ENCODE results near the gene ADAMTSL1.

The ADAMTSL1 gene

DNA sequence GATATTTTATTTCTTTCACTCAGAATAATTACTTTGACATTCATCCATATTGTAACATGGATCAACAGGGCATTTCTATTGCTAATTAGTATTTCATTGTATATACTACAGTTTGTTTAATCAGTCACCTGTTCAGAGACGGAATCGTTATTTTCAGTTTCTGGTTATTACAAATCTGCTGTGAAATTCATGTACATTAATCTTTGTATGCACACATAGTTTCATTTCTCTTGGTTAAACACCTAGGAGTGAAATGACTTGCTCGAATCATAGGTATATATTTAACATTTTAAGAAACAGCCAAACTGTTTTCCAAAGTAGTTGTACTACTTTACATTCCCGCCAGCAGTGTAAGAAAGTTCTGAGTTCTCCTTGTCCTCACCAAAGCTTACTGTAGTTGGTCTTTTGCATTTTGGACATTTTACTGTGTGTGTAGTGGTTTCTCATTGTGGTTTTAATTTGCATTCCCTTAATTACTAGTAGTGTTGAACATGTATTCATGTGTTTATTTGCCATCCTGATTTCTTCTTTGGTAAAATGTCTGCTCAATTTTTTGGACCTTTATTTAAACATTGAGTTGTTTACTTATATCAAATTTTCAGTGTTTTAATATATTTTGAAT, 360.9 kb downstream of the ADAMTSL1 start:
- H3K9me3 ChIP-seq (ENCODE audit: control insufficient read depth, insufficient read depth, low read depth, low read length), result no peaks in the 10 kb centered on the region
- TF ChIP-seq ZNF184 (tag by site-specific recombination; IDR thresholded peaks at IDR 0.05) (no peak), ZNF776 (tag by site-specific recombination; IDR thresholded peaks at IDR 0.05; ENCODE audit: borderline replicate concordance) (no peak), ZNF354C (tag by site-specific recombination; IDR thresholded peaks at IDR 0.05; ENCODE audit: borderline replicate concordance, low read depth) (no peak), KLF1 (tag by site-specific recombination; IDR thresholded peaks at IDR 0.05) (no peak), MYNN (tag by site-specific recombination; IDR thresholded peaks at IDR 0.05; ENCODE audit: borderline replicate concordance) (no peak), SP3 (tag by site-specific recombination; IDR thresholded peaks at IDR 0.05) (no peak), ZNF239 (tag by site-specific recombination; IDR thresholded peaks at IDR 0.05) (no peak), ZNF660 (tag by site-specific recombination; IDR thresholded peaks at IDR 0.05) (no peak), ZNF211 (tag by site-specific recombination; IDR thresholded peaks at IDR 0.05; ENCODE audit: low read depth) (no peak), KLF10 (tag by site-specific recombination; IDR thresholded peaks at IDR 0.05) (no peak), ZNF221 (tag by site-specific recombination; IDR thresholded peaks at IDR 0.05; ENCODE audit: borderline replicate concordance) (no peak), ZNF48 (tag by site-specific recombination; IDR thresholded peaks at IDR 0.05) (no peak), ZBTB8A (tag by site-specific recombination; IDR thresholded peaks at IDR 0.05) (no peak)
- TF ChIP-seq, protein P1, sequence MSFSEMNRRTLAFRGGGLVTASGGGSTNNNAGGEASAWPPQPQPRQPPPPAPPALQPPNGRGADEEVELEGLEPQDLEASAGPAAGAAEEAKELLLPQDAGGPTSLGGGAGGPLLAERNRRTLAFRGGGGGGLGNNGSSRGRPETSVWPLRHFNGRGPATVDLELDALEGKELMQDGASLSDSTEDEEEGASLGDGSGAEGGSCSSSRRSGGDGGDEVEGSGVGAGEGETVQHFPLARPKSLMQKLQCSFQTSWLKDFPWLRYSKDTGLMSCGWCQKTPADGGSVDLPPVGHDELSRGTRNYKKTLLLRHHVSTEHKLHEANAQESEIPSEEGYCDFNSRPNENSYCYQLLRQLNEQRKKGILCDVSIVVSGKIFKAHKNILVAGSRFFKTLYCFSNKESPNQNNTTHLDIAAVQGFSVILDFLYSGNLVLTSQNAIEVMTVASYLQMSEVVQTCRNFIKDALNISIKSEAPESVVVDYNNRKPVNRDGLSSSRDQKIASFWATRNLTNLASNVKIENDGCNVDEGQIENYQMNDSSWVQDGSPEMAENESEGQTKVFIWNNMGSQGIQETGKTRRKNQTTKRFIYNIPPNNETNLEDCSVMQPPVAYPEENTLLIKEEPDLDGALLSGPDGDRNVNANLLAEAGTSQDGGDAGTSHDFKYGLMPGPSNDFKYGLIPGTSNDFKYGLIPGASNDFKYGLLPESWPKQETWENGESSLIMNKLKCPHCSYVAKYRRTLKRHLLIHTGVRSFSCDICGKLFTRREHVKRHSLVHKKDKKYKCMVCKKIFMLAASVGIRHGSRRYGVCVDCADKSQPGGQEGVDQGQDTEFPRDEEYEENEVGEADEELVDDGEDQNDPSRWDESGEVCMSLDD (tag by site-specific recombination; IDR thresholded peaks at IDR 0.05), result no peak
- TF ChIP-seq, protein P2, sequence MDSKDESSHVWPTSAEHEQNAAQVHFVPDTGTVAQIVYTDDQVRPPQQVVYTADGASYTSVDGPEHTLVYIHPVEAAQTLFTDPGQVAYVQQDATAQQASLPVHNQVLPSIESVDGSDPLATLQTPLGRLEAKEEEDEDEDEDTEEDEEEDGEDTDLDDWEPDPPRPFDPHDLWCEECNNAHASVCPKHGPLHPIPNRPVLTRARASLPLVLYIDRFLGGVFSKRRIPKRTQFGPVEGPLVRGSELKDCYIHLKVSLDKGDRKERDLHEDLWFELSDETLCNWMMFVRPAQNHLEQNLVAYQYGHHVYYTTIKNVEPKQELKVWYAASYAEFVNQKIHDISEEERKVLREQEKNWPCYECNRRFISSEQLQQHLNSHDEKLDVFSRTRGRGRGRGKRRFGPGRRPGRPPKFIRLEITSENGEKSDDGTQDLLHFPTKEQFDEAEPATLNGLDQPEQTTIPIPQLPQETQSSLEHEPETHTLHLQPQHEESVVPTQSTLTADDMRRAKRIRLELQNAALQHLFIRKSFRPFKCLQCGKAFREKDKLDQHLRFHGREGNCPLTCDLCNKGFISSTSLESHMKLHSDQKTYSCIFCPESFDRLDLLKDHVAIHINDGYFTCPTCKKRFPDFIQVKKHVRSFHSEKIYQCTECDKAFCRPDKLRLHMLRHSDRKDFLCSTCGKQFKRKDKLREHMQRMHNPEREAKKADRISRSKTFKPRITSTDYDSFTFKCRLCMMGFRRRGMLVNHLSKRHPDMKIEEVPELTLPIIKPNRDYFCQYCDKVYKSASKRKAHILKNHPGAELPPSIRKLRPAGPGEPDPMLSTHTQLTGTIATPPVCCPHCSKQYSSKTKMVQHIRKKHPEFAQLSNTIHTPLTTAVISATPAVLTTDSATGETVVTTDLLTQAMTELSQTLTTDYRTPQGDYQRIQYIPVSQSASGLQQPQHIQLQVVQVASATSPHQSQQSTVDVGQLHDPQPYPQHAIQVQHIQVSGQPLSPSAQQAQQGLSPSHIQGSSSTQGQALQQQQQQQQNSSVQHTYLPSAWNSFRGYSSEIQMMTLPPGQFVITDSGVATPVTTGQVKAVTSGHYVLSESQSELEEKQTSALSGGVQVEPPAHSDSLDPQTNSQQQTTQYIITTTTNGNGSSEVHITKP (tag by site-specific recombination; IDR thresholded peaks at IDR 0.05), result no peak
- TF ChIP-seq, protein P3, sequence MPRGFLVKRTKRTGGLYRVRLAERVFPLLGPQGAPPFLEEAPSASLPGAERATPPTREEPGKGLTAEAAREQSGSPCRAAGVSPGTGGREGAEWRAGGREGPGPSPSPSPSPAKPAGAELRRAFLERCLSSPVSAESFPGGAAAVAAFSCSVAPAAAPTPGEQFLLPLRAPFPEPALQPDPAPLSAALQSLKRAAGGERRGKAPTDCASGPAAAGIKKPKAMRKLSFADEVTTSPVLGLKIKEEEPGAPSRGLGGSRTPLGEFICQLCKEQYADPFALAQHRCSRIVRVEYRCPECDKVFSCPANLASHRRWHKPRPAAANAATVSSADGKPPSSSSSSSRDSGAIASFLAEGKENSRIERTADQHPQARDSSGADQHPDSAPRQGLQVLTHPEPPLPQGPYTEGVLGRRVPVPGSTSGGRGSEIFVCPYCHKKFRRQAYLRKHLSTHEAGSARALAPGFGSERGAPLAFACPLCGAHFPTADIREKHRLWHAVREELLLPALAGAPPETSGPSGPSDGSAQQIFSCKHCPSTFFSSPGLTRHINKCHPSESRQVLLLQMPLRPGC (tag by site-specific recombination; IDR thresholded peaks at IDR 0.05), result no peak
- TF ChIP-seq, protein P4, sequence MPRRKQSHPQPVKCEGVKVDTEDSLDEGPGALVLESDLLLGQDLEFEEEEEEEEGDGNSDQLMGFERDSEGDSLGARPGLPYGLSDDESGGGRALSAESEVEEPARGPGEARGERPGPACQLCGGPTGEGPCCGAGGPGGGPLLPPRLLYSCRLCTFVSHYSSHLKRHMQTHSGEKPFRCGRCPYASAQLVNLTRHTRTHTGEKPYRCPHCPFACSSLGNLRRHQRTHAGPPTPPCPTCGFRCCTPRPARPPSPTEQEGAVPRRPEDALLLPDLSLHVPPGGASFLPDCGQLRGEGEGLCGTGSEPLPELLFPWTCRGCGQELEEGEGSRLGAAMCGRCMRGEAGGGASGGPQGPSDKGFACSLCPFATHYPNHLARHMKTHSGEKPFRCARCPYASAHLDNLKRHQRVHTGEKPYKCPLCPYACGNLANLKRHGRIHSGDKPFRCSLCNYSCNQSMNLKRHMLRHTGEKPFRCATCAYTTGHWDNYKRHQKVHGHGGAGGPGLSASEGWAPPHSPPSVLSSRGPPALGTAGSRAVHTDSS (tag by site-specific recombination; IDR thresholded peaks at IDR 0.05), result no peak
- CTCF ChIA-PET, result interaction anchor here (0.6 kb wide), 1 partner anchor 183 kb away, joined by 3 read pairs; no protein-coding TSS in a partner anchor
- no peak overlapping the region for H3K27ac ChIP-seq (ENCODE audit: extremely low read depth, low read depth, low read length)
- H3K4me1 ChIP-seq (ENCODE audit: control insufficient read depth, insufficient read depth, low read length), result no peaks in the 10 kb centered on the region
- H3K36me3 ChIP-seq (ENCODE audit: control insufficient read depth in 2 of 2, insufficient read depth in 1 of 2, low read length in 2 of 2), result no peaks in the 10 kb centered on the region
- H3K4me3 ChIP-seq (ENCODE audit: low read depth, low read length), result no peak overlapping the region
- POLR2A ChIA-PET, result no interaction called here
